Hypothalamus (tissue), 51 donors: ENCODE results near the gene TM9SF4.
A peak's percentile ranks its signal among the peaks of the same experiment; 100 is the strongest.
"Not testable (repeated sequence)": the region's sequence is repeated elsewhere in the genome, so short reads cannot be mapped to it uniquely, and the experiment has no call there.

ENCODE experiments used
- DNase-seq, 51 donors: peaks; one replicate each; lab custom pipeline; 2025; lab: John Stamatoyannopoulos, UW

Gene TM9SF4

DNA sequence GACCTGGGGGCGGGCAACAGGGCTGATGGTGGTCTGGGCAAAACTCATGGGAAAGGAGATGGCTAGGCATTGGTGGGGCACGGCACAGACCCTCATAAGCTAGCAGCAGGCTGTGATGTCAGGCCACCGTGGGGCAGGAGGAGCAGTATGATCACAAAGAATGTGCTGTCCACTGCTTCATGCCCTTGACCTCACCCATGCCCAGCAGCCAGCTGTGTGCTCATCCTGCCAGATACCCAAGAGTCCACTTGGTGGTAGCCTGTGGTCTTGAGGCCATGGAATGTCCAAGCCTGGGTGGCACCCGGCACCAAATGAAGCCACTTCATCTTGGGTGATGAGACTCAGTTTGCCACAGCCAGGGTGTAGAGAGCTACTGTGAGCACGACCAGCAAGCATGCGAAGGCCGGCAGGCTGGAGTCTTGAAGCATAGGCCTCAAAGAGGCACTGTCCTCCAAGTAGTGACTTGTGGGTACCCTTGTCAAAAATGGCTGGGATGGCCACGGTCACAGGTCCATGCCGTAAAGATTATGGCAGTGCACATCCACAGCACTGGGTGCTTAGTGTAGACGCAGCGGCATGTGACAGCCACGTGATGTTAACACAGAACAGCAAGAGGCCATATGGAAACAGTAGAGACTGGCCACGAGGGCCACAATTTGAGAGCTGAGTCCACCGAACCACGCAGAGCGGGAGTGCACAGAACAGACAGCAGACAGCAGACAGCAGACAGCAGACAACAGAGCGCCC is 79.0 kb downstream of the TM9SF4 start:
- no peak for DNase-seq

DNA sequence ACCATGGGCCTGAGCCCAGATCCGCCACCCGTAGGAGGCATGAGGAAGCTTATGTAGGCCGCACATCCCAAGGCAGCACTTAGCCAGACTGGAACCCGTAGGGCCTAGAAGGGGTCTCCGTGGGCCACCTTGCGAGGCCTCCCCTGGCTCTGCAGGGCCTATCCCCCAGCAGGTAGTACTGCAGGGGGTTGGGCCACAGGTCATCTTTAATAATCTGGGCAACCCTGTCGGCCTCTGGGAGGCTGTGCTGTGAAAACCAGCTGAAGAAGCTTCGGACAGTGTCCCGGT is 79.6 kb downstream of the TM9SF4 start:
- DNase-seq: no peak

DNA sequence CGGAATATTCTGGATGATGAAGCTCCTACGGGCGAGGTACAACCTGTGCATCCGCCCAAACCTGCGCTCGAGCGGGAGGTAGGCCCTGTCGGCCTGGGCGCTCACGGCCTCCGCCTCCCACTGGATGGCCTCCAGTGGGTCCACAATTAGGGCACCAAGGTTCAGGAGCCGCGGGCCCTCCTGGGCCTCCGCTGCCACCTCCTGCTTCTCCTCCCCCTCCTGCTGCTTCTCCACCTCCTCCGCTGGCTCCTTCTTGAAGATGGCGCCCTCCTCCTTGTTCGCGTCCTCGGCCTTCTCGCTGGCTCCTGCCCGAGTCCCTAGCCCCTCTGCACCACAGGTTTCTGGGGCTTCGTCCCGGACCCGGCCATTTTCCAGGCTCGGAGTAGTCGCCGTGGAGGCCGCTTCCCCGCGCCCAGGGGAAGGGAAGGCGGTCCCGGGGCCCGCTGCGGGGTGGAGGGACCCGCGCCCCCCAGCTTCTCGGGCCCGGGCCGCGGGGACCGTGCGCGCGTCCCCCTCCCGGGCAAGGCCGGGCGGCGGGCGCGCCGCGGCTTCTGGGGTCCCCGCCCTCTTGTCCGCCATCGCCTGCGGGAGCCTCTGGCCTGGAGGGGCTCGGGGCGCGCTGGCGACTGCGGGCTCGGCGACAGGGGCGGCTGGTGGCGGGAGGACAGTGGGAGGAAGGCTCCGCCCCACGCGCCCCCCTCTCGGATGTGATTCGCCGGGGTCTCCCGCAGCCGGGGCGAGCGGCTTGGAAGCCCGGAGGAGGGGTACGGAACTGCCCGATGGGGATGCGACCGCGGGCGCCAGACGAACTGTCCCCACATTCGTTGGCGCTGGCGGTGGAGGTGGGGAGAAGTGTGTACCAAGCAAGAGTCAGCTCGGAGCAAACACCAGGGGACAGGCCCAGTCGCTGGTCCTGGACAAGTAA is 80.4 kb downstream of the TM9SF4 start:
- DNase-seq: peak in 43 of 51 donors; percentile 9 to 70 (median 41)

DNA sequence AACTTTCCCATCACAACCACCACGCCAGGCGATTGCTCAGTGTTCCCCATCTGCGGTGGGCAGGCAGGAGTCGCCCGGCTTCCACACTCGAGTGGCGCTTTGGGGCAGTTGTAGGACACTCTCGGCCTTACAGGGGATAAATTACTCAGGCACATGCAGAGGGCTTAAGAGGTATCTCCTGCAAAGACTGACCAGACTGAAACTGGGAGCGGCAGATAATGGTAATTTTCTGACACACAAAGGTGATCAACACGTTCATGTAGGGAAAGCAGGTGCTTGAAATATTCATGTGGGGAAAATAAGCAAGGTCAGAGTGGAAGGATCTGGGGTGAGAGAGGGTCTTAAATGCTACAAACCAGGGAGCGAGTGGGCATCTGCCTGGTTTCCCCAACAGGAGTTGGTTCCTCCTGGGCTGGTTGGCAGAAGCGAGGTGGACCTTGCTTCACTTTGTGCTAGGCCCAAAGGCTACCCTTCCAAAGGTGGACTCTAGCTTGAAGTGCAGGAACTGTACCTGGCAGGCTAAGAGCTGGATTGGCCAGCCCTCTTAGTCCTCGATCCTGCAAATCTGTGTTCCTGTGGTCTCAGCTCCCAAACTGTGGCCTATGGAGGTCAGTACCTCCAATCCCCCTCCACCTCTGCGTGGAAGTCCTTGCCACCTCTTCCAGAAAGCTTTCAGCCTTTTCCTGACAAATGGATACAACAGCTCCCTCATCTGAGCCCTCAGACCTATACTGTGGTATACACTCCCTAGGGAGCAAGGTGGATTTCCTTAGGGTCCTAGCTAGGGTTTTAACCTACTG is 81.3 kb downstream of the TM9SF4 start:
- peak in 1 of 51 donors; percentile 19 for DNase-seq

DNA sequence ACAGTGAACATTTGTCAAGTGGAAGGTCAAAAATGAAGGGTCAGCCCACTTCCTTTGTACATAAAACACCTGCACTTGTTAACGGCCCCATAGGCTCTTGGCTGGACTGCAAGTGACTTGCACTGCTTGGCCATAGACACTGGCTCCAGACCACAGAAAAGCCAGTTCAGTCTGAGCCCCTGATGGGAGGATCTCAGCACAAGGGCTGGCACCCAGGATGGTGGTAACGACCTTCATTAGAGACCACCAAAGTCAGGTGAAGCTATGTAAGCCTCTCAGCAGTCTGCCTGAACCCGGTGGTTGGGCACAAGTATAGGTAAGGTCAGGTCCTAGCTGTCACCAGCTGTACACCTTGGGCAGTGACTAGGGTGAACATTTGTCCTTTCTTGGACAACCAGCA is 81.9 kb downstream of the TM9SF4 start:
- DNase-seq: no peak

DNA sequence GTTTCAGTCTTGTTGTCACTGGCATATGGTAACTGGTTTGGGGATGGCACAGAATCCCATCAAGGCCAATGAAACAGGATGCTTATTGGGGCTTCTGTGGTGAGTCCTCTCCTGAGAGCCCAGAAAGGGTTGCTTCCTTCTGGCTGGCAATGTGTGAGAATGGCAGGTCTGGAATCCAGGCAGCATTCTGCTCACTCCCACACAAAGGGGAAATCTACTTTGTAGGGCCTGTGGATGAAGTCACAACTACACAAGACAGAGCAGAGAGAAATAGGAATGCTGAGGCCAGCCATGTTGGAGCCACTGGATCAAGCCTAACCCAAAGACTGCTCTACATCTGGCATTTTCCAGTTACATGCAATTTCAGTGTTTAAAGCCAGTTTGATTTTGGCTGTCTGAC is 82.4 kb downstream of the TM9SF4 start:
- no peak for DNase-seq

DNA sequence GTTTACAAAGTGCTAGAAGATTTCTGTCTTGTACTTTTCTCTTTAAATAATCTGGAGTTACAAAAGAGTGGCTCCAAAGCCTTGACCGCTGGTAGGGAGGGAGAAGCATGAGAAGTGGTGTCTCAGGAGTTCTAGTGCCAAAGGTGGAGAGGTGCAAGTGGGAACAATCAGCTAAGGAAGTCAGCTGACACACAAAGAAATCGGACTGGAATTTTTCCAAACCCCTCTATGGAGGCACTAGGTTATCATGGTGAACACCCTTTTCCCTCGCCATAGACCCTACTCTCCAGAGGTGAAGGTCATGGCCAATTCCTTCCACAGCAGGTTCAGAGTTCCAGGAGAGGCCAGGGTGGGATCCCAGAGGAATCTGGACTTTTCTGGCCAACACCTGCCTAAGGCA is 83.2 kb downstream of the TM9SF4 start:
- DNase-seq: no peak

DNA sequence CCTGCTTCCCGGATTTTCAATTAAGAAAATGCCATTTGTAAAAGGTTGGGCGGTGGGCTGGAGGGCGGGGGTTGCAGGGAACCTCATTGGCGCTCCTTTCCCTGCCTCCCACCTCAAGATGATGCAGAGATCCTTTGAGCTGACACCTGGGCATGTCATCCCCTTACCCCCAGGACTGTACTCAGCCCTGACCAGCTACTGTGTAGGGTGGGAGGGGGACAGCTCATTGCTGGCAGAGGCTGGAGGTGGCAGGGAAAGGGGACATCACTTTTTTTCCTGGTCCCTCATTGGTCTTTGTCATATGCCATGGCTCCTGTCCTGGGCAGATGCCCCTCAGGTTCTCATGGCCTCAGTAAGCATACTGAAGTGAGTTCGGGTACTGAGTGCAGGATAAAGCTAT is 83.8 kb downstream of the TM9SF4 start:
- DNase-seq: not testable (repeated sequence)

DNA sequence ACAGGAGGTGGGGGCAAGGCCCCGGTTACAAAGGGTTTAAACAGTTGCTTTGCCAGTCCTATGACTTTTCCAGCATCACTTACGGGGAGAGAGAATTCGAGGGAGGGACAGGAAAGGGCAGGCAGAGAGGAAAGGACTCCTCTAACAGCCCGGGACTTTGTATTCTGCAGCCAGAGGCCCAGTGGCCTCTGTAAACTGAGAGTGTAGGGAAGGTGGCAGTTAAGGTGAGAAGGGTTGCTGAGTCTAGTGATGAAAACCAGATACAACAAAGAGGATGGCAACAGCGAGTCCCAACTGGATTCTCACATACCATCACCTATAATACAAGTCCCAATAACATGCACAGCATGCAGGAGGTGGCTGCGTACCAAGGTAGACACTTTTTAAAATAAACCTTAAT is 84.5 kb downstream of the TM9SF4 start:
- DNase-seq: no peak

DNA sequence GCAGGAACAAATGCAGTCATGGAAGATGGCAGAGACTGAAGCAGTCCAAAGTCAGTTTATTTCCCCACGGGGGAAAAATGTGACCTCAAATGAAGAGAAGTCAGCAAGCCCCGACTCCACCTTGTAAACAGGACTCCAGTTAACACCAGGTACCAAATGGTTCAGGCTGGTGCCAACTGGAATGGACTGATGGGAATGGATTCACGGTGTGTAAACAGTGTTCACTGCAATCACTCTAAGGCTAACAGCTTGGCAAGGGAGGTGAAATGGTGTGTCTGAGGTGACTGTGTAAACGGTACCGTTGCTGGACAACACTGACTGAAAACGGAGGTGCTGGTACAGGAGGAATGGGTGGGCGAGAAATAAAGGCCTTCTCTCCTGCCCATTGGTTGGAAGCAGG is 86.1 kb downstream of the TM9SF4 start:
- DNase-seq: no peak

DNA sequence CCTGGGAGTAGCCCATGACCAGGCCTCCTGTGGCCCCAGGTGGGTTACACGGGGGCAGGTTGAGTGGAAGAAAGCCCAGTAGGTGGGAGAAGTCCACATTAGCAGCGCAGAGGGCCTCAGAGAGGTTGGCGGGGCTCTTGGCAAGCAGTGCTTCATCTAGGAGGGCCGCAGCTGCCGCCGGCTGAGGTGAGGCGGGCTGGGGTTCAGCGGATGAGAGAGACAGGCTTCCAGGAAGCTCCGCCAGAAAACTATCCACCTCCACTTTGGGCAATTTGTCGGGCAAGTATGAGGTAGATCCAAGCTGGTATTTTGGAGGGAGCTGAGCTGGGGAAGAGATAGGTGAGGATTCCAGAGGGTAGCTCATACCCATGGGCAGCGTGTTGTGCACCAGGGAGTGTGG is 87.1 kb downstream of the TM9SF4 start:
- DNase-seq: not testable (repeated sequence)

DNA sequence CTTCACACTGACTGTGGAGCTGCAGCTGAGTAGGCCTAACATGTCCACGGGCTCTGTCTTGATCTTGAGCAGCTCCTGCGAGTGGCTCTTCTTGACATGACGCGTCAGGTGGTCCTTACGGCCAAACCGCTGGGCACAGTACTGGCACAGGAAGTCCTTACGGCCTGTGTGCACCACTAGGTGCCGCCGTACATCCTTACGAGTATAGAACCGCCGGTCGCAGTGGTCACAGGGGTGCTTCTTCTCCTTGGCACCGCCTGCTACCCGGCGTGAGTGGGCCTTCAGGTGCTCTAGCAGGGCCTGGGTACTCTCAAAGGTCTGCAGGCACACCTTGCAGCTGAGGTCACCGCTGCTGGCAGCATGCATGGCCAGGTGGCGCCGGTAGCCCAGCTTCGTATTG is 87.6 kb downstream of the TM9SF4 start:
- DNase-seq: not testable (repeated sequence)

DNA sequence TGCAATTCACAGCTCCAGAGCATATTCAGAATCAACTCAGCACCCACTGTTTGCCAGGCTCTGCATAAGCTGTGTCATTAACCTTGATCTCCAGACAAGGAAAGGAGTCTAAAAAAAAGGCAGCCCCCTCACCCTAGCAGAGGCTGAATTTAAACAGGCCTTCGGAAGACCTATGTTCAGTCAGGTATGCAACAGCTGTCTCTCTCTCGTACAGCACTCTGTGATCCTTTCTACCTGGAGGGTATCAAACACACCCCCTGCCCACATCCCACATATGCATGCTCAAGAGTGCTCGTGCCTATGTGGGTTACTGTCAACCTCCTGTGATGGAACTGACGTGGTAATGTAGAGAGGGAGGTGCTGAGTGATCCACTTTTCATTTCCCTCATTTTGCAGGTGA is 89.5 kb downstream of the TM9SF4 start:
- no peak for DNase-seq

DNA sequence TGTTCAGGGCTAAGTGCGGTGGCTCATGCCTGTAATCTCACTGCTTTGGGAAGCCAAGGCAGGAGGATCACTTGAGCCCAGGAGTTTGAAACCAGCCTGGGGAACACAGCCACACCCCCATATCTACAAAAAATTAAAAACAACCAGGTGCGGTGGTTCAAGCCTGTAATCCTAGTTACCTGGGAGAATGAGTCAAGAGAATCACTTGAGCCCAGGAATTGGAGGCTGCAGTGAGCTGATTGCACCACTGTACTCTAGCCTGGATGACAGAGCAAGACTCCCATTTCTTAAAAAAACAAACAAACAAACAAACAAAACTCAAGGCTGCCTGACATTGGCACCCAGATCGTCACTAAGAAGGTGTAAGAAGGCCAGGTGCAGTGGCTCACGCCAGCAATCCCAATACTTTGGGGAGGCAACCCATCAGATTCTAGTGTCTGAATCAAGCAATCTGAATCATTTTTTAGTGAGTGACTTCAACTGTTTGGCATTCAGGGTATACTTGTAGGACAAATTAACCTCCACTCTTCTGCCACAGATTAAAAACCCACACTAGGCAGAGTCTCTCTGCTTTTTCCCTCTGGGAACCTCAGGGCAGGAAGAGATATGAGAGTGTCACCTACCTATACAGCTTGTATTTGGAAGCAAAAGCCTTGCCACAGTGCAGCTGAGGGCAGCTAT is 91.9 kb downstream of the TM9SF4 start:
- no peak for DNase-seq

DNA sequence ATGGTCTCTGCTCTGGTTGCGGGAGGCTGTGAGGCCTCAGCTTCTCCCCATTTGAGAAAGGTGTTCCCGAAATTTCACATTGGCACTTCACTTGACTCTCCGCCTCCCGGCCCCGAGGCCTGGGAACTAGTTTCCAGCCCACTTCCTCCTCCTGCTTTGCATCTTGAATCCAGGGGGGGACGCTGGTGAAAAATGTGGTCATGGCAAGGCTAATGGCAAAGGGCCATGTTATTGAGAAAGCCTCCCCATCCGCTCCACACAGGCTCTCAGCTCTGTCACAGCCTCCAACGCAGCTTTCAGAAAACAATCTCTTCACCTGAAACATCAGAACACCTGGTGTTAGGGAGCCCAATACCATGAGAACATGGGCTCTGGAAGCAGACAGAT is 92.5 kb downstream of the TM9SF4 start:
- DNase-seq: no peak

DNA sequence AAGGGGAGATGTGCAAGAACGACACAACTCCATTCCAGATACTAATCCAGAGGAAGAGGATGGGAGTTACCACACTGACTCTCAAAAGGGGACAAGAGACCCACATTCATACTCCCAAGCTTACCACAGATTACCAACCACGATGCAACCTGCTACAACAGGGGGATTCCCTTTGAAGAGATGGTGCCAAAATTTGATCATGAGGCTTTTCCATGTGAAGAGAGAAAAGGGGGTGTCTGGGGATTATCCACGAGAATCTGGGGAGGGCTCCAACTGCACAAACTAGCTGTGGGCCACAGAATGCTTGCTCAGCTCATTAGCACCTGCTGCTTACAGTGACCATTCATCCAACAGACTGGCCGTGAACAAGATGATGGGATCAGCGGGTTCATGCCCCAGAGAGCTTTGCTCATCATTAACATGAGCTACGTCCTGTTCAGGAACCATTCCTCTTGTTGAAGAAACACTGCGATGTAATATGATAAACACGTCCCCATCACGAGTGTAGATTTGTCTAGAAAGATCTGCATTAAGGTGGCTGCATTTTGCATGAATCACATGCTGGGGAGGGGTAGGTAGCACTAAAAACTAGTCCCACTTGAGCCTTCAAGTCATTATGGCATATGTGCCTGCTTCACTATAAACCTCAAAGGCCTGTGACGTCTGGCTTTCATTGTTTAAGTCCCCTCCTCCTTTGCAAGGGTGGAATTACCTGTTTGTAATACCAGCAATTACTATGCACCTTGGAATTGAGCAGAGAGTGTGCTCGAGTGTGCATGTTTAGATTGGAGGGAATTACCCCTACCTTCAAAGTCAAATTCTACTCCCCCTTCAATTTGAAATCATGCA is 94.1 kb downstream of the TM9SF4 start:
- DNase-seq: no peak

DNA sequence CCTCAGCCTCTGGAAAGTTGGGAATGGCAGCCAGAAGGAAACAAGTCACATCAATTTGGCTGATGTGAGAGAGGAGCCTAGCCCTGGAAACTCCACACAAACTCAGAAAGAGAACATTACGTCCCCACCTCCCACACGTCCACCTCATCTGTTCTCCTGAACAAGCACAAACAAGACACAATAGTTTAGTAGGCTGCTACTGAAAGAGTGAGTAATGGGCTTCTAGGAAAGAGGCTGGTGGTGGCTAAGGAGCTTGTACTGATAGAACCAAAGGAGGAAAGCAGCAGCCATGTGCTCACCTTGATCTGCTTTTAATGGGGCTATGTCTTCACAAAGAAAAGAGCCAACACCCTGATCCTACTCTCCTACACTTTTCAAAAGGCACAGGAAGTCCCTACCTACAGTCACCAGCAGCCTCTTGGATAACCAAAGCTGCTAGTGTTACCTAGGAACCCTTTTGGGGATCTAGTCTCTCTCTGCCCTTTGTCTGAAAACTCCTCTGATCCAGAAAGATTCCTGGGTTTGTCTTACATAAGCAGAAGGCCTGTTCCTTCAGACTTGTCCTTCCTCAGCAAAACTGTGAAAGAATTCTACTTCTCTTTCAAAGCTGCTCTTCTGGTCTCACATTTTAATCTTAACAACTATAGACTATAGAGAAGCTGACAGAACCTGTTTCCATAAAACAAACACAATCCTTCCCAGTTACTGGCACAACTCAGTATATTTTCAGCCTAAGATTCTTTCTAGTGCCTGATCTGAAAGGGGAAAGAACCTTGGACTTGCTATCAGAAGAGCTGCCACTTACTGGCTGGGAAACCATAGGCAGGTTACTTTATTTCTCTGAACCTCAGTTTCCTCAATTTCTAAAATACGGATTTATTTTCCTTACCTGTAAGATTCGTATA is 94.9 kb downstream of the TM9SF4 start:
- DNase-seq: peak in 2 of 51 donors; percentile 33 to 57

DNA sequence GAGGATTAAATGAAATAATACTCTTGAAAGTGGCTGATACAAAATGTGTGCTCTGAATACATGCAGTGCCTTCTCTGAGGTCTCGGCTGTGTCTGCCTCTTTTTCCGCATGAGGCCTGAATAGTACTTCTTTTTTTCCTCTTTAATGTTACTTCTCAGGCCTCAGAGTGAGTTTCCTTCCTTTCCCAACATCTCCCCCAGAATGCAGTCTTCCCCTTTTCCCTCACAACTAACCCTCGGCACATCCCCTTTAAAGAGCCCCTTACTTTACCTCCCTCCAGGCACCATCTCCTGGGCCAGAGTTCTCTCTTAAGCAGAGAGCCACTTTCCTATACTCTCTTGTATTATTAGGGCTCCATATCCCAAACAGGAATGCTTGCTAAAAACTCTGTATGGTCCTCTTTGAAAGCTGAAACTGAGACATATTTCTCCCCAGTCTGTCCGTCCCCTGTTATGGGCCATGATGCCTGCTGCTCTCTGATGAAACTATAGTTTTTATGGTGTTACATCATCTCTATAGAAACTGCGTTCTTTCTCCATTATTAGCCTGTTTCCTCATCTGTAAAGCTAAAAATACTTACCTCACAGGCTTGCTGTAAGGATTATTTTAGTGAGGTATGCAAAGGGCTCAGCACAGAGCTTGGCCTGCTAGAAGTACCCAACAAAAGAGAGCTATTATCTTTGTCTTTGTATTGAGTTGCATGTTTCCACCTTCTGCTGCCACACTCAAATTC is 95.8 kb downstream of the TM9SF4 start:
- DNase-seq: no peak
